GM11168 (cell line): Measurements from ENCODE around the gene TOM1L1.

Experiments
- in situ Hi-C: fragments of 300-500 bp; cut with MboI; formaldehyde crosslinking; loops from one replicate; pipeline ENCODE4 v1.12.0; 2022; ENCODE audit warnings: low sequenced_read_pairs; ENCODE audit not compliant: unreplicated experiment

Gene TOM1L1

DNA sequence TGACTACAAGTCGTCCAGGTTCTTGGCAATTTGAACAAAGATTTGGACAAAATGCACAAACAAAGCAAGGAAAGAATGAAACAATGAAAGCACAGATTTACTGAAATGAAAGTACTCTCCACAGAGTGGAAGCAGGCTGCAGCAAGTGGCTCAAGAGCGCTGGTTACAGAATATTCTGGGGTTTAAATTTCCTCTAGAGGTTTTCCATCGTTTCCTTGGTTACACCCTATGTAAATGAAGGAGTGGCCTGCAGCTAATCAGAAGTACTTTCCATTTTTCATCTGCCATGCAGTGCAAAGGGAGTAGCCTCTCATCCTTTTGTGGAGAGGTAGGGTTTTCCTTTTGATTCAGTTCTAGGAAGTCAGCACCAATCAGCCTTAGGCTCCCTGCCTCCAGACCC, 79.7 kb downstream of the TOM1L1 start:
- in situ Hi-C loops = no loop called here

DNA sequence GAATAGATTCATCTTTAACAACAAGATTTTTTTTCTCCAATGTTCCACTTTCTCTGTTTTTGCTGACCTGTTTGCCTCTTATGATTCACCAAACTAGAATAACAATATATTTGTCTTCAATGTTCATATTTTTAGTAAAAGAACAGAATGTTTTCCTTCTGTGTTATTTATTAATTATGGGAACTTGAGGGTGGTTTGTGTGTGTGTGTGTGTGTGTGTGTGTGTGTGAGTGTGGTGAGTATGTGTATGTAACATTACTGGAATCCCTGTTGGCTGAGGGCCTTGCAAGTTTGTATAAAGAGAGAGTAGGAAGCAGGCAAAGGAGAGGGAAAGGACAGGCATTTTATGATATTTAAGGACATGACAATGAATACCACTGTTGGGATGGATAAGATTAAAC, 81.7 kb downstream of the TOM1L1 start:
- in situ Hi-C loops = no loop called here

DNA sequence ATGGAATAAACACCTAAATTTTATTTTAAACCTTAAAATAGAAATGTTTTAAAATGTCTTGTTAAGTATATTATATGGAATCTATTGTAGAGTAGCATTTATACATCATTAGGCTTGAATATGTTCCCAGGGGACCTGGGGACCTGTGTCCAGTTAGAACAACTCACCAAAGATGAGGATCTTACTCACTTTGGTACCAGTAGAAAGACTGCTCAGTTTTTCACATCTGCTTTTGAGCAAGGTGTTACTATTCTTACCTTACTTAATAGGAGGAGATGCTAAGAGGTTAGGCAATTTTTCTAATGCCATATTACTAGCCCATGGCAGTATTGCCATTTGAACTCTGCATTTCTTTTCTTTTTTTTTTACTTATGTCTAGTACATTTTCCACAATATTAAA, 82.6 kb downstream of the TOM1L1 start:
- in situ Hi-C loops = no loop called here

DNA sequence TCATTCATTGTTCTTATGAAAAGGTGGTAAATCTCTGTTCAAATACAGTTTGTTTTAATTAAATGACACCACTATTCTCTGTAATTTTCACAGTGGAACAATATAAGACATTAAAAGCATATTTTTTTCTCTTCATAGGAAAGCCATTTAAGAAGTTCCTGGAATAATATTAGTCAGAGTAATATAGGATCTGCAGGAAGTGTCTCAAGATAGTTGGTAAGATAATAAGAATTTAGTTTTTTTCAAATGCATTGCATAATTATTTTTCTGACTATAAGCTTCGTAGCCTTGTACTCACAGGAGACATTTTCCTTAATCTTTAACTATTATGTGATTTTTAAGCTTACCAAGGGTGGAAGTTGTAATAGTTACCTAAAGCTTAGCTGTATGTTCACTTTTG, 84.8 kb downstream of the TOM1L1 start:
- in situ Hi-C loops = no loop called here

DNA sequence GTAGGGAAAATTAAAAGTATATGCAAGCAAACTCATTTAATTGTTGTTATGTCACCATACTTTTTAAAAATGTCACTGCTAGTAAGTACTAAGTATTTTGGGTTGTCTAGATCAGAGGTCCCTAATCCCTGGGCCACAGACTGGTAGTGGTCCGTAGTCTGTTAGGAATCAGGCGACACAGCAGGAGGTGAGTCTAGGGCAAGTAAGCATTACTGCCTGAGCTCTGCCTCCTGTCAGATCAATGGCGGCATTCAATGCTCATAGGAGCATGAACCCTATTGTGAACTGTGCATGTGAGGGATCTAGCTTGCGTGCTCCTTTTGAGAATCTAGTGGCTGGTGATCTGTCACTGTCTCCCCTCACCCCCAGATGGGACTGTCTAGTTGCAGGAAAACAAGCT, 89.5 kb downstream of the TOM1L1 start:
- in situ Hi-C loops = no loop called here

DNA sequence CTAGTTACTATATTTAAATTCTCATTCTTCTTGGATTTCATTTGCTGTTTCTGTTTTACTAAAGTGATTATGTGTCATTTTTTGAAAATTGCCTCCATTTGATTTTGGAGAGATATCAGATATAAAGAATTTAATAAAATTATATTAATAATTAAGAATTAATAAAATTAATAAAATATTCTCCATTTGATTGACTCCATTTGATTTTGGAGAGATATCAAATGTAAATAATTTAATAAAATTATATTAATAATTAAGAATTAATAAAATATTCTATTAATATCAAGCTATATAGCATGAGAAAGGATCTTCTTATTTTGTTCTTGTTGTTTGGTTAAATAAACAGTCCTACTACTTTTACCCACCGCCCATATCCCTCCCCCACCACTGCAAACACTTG, 90.9 kb downstream of the TOM1L1 start:
- in situ Hi-C loops = no loop called here

DNA sequence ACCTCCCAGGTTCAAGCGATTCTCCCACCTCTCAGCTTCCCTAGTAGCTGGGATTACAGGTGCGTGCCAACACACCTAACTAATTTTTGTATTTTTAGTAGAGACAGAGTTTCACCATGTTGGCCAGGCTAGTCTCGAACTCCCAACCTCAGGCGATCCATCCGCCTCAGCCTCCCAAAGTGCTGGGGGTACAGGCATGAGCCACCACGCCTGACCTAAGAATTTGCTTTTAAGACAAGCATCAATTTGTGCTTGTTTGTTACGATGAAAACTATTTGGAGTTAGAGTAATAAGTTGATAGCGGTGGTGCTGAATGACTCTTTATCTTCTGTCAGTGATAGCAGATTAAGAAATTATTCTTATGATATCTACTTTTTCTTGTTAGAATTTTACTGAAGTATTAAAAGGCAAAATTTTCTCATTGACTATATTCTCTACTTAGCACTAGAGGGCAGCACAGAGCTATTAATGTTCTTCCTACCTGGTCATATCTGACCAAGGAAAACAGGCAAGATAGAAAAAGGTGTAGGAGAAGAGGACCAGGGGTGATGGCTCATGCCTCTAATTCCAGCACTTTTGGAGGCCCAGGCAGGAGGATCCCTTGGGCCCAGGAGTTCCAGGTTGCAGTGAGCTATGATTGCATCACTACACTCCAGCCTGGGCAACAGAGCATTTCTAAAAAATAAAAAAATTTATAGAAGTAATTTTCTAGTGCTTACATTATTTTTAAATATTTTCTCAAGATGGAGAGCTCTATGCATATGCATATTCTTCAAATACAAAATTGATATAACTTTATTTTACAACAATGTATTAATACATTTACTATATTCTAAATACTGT, 92.4 kb downstream of the TOM1L1 start:
- in situ Hi-C loops = no loop called here

DNA sequence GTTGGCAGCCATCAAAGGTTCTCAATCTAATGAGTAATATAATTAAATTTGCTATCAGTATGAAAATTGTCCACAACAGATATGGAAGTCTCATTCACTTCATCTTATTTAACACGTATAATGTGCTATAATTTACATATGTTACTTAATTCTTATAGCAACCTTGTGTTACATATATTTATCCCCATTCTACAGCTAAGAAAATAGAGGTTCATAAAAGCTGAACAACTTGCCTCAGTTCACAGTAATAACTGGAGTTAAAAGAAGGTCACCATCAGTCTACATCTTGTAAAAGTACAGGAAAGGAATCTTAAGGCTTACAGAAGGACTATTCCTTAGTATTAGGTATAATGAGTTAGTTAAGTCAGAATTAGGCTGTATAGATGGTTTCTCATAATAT, 95.8 kb downstream of the TOM1L1 start:
- in situ Hi-C loops = no loop called here

DNA sequence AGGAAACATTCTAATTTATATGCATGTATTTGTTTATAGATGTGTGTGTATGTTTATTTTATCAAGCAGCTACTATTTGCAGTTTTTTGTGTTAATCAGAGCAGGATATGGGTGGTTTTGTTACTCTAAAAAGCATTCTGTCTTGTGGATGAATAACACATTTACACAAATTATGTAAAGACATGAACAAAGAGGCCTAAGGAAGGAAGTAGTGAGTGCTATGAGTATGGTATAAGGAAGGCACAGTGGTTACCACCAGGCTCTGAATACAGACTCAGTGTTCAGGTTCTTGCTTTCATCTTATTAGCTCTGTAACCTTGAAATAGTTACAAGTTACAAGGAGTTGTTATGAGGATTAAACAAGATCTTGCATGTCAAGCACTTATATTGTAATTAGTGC, 101.8 kb downstream of the TOM1L1 start:
- in situ Hi-C loops = no loop called here

DNA sequence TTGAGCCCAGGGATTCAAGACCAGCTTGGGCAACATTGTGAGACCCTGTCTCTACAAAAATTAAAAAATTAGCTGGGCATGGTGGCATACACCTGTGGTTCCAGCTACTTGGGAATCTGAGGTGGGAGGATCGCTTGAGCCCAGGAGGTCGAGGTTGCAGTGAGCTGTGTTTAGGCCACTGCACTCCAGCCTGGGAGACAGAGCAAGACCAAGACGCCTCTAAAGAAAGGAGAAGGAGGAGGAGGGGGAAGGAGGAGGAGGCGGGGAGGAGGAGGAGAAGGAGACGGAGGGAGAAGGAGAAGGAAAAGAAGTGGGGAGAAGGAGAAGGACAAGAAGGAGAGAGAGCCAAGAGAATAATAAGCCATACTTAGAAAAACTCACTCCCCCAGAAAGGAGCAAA, 103.8 kb downstream of the TOM1L1 start:
- in situ Hi-C loops = no loop called here

DNA sequence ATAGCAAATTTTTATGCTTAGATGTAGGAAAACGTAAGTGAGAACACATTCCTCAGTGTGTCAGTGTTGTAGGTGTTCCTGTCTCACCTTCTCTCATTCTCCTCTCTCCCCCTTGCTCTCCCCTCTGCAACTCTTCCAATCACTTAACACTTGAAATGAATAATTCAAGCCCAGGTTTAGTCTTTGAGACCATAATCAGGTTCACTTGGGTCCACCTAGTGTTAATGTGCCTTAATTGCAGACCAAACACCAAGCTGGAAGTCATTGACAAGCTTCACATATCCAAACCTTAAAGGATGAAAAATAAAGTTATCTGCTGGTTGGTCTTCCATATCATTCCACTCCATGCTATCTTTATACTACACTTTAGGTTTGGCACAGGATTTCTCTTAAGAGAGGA, 104.9 kb downstream of the TOM1L1 start:
- in situ Hi-C loops = loop anchor here (5.0 kb wide), 1 partner anchor 287 kb away; no protein-coding TSS in a partner anchor
